EL (cell line): ENCODE measurements around the gene PRKD3.

Source experiments
- DNase-seq: peaks from one replicate; pipeline ENCODE4 v3.0.0-alpha.2; 2016

PRKD3 gene

DNA sequence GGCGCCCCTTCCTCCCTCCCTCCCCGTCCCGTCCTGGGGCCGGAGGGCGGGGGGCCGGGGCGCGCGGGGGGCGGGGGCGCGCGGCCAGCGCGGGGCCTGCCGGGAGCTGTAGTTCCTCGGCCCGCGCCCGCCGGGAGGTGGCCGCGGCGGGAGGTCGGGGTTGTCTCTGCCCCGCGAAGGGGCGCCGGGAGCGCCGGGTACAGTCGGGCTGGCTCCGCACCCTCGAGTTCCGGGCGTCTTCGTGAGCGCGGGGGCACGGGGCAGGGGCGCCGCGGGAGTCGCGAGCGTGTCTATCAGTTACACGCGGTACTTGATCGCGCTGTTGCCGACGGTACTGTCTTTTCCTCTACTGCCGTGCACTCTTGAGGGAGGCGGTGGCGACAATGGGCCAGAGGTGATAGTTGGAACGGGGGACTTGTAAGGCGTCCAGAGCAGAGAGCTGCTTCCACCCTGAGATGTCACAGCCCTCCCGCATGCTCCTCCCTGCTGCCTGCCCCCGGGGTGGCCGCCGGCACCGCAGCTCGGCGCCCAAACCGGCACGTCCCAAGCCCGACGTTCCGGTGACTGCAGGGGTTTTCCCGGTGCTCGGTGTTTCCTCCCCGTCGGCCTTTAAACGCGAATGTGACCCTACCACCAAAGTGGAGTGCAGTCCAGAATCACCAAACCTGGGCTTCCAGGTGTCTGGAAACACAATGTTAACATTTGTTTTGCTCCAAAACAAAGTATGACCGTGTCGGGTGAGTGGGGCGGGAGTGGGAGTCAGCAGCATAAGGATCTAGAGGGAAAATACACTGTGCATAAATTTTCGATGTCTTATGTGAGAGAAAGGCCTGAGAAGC, at the start of gene PRKD3:
Gene PRKD3 (minus strand): TSS at position 48 of the 839 bp plus-strand sequence. CDS start 8,309 bp downstream, outside the sequence.
- peak; percentile 75 for DNase-seq

DNA sequence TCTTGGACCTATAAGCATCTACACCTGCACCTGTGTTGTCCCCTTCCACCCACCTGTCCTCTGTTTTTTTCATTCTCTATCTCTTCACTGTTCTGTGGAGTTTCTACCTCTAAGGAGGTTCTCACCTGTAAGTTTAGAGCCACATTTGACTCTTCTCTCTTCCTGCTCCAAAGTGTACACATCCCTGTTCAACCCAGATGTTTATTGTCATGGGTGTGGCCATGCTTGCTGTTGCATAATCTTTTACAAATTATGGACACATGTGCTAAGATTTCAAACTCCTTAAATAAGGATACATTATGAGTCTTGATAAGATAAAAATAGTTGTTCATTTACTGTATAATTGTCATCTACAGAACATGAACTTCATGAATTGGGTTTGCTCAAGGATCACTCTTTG, 47.4 kb upstream of the PRKD3 start:
- DNase-seq, result no peak

DNA sequence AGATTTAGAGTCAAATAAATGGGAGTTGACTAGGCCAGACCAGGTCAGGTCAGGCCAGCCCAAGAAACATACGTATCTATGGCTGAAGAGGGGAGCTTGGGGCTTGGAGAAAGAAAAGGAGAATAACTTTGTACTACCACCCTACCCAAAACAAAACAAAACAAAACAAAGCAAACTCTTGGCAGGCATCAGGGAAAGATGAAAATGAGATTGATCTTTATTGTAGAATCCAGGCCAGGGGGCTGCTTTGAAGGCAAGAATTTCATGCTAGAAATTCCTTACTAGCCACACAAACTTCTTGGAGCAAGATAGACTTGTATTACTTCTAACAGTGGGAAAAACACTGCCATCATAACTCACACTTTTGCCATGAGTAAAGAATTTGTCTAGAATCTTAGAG, 46.0 kb upstream of the PRKD3 start:
- no peak for DNase-seq

DNA sequence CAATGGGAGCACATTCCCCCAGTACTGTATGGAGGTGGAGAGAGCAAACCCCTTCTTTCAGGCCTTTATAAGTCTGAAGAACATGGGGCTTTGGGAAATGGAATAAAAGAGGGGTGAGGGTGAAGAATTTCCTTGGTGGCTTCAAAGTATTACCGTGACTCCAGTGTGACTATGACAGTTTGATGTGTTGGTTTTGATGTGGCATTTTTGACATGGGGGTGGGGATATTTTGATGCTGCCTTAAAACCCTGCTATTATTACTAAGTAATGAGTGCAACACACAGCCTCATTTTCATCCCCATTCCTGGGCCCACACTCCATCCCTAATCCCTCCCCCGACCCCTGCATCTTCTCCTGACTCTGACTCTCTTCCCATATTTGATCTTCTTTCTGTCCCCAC, 43.4 kb upstream of the PRKD3 start:
- no peak for DNase-seq

DNA sequence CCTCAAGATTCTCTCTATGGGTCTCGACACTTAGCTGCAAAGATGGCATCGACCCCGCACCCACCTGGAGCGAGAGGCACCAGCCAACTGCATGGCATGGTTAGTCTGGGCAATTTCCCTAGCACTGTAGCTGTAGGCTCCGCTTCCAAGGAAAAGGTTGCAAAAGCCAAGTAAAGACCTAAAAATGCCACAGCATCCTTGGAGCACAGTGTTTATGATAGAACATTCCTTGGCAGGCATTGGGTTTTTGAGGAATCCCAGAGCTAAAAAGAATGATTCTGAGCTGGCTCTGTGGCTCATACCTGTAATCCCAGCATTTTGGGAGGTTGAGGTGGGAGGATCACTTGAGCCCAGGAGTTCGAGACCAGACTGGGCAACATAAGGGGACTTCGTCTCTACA, 42.7 kb upstream of the PRKD3 start:
- no peak for DNase-seq

DNA sequence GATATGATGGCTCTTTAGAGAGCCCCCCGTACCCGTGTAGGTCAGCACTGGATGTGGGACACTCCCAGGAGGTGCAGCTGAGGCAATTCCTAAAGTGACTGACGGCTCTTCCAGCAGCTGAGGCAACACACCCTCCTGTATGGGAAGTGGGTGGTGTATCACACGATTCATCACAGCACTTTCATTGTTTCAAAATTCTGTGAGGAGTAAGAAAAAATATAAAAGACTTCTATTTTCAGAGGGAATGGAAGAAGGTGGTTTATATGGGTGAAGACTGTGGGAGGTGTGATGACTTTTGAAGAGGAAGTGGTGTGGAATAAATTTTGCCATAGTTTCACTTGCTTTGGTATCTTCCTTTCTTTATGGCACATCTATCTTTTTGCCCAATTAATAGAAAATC, 42.1 kb upstream of the PRKD3 start:
- DNase-seq, result no peak

DNA sequence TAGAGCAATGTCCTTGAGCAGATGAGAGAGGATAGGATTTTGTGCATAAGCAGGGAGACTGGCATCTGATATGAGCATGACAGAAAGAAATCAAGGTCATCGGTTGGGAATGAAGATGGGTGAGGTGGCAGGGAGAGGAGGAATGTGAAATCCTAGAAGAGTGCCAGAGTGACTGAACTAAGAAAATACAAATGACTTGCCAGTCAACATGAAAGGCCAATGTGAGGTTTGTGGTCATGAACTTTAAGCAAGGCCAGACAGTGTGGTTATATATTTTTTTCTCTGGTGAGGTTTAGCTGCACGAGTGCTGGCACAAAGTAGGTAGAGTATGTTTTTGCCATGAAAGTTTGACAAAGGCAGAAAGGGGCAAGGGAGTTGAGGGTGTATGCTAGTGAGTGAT, 41.0 kb upstream of the PRKD3 start:
- DNase-seq, result peak; percentile 54

DNA sequence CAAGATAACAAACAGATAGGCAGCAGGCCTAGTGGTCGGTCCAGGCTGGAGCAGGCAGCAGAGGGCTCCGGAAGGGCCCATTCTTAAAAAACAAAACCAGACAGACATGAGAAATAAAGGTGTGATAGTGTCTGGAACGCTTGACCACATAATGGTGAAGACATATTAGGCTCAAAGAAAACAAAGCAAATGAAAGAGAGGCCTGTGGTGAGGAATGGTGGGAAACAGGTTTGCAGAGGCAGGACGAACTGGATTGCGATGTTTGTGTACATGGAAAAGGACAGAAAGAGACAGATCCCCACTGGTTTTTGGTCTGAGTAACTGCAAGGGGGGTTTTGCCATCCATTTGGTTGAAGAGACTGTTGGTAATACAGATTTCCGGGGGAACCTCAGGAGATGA, 39.7 kb upstream of the PRKD3 start:
- DNase-seq, result no peak

DNA sequence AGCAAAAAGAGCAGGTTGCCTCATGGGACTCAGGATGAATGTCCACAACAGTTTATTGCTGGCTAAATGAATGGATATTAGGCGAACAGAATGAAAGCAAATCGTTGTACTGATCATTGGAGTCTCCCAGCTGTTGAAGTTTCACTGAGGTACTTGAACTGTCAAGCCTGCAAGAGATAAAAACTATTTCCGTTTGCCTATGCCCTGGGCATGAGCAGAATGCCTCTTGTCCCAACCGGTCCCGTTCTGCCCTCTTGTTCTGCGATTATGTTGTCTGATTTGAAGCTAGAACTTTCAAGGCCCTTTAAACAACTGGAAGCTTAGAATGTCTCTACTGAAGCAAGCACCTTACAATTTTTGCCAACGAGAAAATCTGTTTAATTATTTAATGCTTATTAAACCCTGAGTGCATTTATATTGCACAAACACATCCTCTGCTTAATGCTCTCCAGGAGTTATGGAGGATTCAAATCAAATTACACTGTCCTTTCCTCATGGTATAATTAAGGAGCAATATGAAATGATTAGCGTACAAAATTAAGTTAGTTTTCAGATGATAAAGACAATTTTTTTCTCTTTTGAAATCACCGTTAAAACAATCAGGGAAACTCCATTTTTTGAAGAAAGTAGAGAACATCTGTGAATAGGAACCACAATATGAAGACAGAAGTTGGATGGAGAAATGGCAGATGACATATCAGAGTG, 37.5 kb upstream of the PRKD3 start:
- DNase-seq, result no peak

DNA sequence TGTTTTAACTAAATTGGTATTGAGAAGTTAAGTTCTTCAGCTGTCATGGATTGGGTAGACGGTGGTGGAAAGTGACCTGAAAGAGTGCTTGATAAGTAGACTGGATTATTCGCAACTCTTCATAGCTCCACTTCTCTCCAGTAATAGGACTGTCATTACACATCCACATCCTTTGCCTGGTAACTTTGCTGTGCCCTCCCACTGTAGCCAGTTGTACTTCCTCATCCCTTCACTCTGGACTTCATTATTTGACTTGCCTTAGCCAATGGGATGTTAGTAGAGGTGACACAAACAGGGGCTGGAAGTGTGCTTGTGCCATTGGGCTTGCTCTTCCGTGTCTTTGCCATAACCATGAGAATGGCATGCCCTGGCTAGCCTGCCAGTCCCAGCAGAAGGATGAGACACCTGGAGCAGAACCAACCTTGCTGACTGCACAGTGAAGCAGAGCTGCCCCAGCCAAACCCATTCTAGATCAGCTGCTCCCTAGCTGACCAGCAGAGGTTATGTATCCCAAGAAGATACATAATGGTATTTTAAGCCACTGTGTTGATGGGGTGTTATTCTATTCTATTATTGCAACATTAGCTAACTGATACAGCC, 36.7 kb upstream of the PRKD3 start:
- DNase-seq, result no peak

DNA sequence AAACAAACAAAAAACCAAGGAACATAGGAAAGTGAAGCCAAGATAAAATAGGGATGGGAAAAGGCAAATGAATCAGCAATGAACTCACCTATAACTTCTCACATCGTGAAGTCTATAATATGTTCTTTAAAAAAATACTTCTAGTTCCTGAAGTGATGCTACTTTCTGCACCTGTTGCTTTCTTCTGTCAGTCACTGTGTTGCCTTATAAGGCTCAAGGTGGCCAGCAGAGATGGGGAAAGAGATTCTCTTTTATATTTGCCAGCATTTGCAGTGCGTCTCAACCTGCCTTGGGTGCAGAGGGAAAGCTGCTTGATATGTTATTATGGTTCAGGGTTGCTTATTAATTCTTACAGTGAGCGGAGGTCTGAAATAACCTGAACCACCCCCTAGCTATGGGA, 33.8 kb upstream of the PRKD3 start:
- no peak for DNase-seq

DNA sequence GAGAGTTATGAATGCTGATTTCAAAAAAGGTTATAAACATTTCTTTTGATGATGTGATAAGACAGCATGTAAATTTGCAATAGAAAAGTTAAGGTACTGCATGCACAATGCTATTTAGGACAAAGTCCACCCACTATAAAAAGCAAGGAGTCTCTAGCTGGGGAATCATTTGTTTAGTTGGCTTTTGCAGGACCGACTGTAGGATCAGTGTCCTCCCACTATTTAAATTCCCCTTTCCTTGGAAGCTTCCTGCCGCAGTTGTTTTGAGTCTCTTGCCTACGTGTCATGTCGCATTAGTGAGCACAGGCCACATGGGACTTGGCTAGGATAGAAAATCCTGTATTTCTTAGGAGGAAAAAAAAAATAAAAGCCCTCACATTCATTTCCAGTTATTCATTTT, 32.9 kb upstream of the PRKD3 start:
- no peak for DNase-seq

DNA sequence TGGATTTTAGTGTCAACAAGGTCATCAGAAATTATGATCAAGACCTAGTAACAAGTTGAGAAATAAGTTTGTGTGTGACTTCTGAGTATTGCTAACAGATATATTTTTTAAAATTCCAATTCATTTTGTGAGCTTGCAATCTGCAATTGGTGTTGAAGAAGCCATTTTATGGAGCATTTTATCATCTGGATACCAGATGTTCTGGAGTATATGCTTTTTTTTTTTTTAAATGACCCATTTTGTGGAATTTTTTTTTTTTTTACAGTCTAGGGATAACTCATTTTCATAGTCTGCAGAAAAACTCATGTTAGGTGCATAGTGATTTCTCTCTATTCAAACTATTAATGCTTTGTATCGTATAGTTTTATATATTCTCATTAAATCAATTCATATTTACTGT, 32.4 kb upstream of the PRKD3 start:
- no peak for DNase-seq

DNA sequence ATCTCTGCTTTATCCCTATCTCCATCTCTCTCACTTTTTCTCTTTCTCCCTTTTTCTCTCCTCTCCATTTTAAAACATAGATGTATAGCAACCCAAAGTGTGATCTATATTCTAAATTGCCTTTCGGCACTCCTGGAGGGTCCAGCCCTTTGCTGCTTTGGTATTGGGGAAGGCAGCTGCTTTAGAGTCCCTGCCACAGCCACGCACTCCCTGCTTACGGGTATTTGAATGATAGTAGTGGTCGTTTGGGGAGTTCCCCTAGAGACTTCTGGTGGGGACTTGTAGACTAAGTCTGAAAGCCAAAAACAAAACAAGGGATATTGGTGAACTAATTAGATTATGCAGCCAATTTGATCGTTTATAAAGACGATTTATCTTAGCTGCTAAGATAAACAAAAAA, 31.7 kb upstream of the PRKD3 start:
- no peak for DNase-seq

DNA sequence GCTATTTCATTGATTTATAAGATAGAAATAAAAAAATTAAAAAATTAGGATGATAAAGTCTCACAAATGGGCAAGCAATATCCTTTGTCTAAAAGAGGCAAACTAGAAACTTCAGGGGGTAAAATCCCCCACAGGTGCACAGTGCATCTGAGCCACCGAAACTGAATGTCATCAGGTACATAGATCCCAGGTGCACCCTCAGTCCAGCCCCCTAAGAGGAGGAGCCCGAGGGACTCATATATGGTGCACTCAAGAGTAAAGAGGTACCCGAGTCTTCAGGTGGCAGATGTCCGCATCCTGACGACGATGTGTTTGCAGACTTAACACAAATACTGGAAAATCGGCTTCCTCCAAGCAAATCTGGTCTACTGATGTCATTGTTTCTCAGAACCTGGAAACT, 31.1 kb upstream of the PRKD3 start:
- DNase-seq, result no peak

DNA sequence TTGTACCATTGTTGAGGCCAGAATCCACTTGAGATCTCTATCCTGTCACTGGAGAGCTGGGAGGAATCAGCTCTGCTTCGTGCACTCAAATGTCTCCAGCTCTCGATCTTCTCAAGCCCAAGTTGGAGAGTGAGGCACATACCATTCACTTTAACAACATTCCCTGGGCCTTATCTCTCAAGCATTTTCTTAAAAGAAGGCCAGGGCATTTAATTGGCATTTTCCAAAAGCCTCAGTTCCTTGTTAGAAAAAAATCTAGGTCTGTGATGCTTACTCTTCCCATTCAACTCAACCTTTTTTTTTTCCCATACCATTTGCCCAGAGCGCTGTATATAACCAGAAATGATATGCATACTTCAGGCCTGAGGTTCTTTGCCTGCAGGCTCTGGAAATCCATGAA, 29.9 kb upstream of the PRKD3 start:
- DNase-seq, result no peak

DNA sequence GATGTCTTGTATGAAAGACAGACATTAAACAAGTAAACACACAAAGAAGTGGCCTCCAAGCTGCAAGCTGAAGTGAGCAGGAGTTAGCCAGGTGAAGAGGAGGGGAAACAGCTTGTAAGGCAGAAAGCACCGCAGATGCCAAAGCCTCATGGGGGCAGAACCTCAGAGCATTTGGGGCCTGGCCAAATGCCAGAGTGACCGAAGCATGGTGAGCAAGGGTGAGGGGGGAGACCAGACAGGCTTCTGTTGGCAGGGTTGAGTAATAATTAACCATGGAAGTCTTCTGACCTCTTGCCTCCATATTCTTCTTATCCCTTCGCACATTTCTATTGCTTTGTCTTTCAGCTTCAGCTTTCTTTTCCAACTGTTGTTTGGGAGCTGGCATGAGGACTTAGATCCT, 25.4 kb upstream of the PRKD3 start:
- DNase-seq, result no peak

DNA sequence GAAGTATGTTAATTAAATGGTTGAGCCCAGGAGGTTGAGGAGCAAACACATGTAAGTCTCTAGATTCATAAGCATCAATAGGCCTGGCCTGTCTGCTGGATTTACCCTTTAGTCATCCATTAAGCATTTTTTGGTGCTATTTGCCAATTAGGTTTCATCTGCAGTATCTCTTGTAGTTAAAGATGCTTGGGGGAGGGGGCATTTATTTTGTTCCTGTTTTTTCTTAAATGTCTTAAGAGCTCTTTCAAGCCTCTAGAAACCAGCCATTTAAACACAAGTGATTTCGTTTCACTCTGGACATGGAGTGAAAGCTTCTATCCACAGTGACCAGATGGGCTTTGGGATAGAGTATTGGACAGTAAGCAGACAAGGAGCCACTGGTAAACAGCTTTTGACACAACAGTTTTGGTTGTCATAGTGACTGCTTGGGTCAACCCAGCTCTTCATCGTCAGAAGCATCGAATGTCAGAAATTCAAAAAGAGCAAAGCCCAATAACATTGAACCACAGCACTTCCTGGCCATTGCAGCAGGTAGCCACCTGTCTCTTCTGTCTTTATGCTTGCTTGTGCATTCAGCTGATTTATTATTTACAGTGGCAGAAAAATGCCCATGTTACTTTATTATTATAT, 24.7 kb upstream of the PRKD3 start:
- DNase-seq, result no peak

DNA sequence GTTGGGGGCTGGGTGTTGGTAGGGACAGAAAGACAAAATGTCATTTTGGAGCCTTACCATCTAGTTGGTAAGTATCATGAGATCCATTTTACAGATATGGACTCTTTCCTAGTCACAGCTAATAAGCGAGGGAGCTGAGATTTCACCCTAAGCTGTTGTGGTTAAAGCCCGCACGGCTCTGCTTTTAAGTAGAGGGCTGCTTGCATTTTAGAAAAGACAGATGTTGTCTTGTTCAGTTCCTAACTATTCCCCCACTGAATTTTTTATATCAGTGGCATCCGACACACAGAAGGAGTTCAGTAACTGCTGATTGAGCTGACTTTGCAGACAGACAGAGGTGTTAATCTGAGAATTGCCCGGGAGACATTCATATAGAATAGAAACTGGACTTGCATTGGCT, 23.5 kb upstream of the PRKD3 start:
- no peak for DNase-seq

DNA sequence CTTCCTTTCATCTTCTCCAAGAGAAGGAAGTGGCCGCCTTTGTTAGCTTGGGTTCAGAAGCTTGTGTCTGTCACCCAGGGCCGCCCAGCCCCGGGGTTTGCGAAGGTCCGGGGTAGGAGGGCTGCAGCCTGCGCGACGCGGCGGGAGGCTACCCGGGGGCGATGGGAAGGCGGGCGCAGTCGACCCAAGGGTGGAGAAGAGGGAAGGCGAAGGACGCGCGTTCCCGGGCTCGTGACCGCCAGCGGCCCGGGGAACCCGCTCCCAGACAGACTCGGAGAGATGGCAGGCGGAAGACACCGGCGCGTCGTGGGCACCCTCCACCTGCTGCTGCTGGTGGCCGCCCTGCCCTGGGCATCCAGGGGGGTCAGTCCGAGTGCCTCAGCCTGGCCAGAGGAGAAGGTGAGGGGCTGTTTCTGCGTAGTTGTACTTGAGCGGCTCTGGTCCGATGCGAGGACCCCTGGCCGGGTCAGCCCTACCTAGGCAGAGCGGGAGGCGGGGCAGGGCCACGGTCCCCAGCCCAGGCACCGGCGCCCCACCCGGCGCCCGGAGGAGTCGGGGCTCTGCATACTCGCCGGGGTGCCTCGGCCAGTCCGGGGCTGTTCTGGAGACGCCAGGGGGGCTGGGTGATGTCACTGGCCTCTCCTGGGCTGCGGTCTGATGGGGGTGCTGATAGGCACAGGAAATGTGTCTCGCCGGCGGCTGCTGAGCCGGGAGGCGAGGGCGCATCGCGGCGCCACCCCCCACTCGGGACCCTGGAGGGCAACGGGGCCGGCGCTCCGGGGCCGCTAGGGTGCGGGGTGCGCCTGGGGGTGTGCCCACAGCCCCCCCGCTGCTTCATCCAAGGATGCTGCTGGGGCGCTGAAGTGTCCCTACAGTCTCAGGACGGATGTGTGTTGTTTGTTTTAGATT, 20.1 kb upstream of the PRKD3 start, which contains the start of gene QPCT:
Gene QPCT (plus strand): TSS at position 178 of the 909 bp plus-strand sequence. CDS start 102 bp downstream, at position 280.
- peak; percentile 81 for DNase-seq

DNA sequence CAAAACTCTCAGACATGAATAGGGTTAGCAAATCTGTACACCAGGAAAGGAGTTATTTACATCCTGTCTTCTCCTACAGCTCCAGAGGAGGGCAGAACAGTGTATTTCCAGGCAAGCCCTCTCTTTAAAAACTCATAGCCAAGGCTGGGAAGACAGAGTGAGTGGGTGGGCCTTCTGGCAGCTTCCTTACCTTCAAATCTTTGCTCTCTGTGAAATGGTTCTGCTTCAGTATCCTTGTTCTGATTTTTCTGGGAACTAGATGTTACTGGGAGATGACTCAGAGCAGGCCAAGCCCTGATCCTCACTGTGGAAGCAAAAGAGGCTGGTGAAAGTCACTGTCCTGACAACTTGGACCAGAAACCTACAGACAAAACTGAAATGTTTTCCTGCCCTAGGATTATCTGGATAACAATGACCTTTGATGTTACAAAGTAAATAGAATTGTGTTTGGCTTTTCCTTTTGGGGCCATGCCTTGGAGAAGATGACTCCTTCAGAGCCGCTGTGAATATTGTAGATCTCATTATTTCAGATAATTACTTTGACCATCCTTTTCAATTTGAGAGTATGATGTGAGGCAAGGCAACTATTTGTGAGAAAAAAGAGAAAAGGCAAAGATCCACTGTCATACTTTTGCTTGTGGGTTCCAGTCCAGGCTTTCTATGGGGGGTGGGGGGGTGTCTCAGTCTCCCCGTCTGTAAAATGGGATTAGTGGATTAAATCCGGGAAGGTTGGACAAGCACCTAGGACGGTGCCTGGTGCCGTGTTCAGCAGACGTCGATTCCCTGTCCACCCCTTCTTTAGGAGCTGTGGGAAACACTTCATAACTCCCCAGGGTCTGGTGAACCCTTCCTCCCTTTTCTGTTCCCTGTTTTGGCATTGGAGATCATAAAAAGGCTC, 19.2 kb upstream of the PRKD3 start:
- peak; percentile 58 for DNase-seq
